ENCODE results near the gene B4GALT5.

- TF ChIP-seq EZH2 (IDR thresholded peaks at IDR 0.05) (no peak), ZFX (IDR thresholded peaks at IDR 0.05) (no peak), CTCF (IDR thresholded peaks at IDR 0.05 in 2 of 3, conservative IDR thresholded peaks at IDR 0.05 in 1 of 3; ENCODE audit: borderline replicate concordance in 1 of 3, insufficient read depth in 1 of 3, low read depth in 2 of 3, low read length in 2 of 3) (no peak), POLR2A (IDR thresholded peaks at IDR 0.05; ENCODE audit: borderline replicate concordance, extremely low read depth, insufficient read depth, insufficient read length) (no peak), JUND (IDR thresholded peaks at IDR 0.05) (no peak), ZNF274 (IDR thresholded peaks at IDR 0.05; ENCODE audit: low read depth, low read length) (no peak), CEBPB (IDR thresholded peaks at IDR 0.05; ENCODE audit: low read depth) (no peak), REST (IDR thresholded peaks at IDR 0.05; ENCODE audit: low read depth) (no peak)
These were observed 35.9 kb upstream of the B4GALT5 start for GRCh38 chr20:49749625-49750024.
